ENCODE results near the gene UNCX. TPM values are rescaled to one million over a fixed set of nuclear protein-coding genes. Genes with fewer than 3 reads are reported as not detected.
"Not testable (repeated sequence)": the region's sequence is repeated elsewhere in the genome, so short reads cannot be mapped to it uniquely, and the experiment has no call there.

The UNCX gene
- total RNA-seq (2014; rRNA removed; shearing (Covaris generic)): not detected in 2 replicates
- not detected in 2 replicates for polyA plus RNA-seq (2014; cell fraction: nucleus; rRNA removed)

DNA sequence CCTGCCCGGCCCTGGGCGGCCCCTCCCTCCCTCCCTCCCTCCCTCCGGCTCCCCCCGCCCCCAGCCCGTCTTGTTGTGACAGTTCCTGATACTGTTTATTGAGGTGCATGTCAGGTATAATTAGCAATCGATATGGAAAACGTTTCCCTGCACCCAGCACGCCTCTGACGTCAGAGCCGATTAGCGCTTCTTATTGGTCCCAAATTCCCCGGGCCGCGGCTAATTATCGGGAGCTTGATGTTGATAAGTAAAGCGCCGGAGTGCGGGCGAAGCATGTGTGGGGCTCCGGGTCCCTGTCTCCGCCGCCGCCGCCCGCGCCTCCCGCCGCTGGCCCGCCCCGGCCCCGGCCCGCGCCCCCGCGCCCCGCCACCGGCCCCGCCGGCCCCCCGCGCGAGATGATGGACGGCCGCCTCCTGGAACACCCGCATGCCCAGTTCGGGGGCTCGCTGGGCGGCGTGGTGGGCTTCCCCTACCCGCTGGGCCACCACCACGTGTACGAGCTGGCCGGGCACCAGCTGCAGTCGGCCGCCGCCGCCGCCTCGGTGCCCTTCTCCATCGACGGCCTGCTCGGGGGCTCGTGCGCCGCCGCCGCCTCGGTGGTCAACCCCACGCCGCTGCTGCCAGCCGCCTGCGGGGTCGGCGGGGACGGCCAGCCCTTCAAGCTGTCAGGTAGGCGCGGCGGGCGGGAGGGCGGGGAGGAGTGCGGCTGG, at the start of gene UNCX:
Gene UNCX, plus strand, starts transcription at position 250 of the 710 bp plus-strand sequence. Its CDS starts 146 bp downstream, at position 396.
- no peak for DNase-seq (ENCODE audit: extremely low read depth, low read depth)

DNA sequence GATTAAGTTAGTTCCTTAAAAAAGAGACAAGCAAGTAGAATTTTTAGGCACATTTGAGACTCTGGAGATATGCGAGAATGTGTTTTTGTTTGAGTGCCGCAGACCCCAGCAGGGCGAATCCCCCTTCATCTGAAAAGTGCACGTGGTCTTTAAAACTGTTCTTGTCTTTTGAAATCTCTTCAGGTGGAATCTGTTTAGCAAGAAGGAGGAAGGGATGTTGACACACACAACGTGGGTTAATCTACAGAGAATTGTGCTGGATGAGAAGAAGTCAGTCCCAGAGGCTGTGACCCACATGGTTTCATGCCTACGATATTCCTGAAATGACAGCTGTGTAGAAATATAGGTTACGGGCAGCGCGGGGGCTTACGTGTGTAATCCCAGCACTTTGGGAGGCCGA, 45.5 kb upstream of the UNCX start:
- no peak for DNase-seq (ENCODE audit: extremely low read depth, low read depth)

DNA sequence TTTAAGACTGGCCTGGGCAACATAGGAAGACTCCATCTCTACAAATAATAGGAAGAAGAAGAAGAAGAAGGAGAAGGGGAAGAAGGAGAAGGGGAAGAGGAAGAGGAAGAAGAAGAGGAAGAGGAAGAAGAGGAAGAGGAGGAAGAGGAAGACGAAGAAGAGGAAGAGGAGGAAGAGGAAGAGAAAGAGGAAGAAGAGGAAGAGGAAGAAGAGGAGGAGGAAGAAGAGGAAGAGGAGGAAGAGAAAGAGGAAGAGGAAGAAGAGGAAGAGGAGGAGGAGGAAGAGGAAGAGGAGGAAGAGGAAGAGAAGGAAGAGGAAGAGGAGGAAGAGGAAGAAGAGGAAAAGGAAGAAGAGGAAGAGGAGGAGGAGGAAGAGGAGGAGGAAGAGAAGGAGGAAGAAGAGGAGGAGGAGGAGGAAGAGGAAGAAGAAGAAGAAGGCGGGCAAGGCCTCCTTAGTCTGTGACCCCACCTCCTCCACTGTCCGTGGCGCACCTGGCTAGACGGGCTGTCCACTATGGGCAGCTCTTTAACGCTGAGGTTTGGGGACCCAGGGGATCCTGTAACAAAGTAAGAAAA, 43.9 kb upstream of the UNCX start:
- DNase-seq (ENCODE audit: extremely low read depth, low read depth): no peak

DNA sequence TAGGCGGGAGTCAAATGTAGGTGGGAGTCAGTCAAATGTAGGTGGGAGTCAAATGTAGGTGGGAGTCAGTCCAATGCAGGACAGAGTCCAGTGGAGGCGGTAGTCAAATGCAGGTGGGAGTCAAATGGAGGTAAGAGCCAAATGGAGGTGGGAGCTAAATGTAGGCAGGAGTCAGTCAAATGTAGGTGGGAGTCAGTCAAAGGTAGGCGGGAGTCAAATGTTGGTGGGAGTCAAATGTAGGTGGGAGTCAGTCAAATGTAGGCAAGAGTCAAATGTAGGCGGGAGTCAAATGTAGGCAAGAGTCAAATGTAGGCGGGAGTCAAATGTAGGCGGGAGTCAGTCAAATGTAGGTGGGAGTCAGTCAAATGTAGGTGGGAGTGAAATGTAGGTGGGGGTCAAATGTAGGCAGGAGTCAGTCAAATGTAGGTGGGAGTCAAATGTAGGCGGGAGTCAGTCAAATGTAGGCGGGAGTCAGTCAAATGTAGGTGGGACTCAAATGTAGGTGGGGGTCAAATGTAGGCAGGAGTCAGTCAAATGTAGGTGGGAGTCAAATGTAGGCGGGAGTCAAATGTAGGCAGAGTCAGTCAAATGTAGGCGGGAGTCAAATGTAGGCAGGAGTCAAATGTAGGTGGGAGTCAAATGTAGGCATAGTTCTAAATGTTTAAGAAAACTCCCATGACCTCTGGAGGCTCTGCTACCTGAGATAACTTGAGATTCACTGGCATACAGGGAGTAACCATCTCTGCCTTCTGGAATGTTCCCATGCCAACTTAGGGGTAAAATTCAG, 42.5 kb upstream of the UNCX start:
- DNase-seq (ENCODE audit: extremely low read depth, low read depth): no peak

DNA sequence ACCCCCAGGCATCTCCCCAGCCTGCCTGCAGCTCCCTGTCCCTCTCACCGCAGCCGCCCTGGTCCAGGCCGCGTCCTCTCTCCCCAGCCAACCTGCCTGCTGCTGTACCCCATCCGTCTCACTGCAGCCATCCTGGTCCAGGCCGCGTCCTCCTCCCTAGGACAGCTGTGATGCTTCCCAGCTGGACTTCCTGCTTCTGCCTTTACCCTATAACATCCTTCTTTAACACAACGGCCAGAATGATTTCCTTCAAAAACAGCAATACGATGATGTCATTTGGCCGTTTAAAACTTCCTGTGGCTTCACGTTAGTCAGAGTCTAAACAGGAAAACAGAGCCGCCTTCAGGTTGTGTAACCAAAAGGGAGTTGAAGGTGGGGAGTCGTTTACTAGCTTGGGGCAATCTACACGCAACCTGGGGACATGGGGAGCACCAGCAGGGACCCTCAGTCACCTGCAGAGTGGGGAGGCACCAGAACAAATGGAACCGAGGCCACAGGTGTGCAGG, 40.4 kb upstream of the UNCX start:
- no peak for DNase-seq (ENCODE audit: extremely low read depth, low read depth)

DNA sequence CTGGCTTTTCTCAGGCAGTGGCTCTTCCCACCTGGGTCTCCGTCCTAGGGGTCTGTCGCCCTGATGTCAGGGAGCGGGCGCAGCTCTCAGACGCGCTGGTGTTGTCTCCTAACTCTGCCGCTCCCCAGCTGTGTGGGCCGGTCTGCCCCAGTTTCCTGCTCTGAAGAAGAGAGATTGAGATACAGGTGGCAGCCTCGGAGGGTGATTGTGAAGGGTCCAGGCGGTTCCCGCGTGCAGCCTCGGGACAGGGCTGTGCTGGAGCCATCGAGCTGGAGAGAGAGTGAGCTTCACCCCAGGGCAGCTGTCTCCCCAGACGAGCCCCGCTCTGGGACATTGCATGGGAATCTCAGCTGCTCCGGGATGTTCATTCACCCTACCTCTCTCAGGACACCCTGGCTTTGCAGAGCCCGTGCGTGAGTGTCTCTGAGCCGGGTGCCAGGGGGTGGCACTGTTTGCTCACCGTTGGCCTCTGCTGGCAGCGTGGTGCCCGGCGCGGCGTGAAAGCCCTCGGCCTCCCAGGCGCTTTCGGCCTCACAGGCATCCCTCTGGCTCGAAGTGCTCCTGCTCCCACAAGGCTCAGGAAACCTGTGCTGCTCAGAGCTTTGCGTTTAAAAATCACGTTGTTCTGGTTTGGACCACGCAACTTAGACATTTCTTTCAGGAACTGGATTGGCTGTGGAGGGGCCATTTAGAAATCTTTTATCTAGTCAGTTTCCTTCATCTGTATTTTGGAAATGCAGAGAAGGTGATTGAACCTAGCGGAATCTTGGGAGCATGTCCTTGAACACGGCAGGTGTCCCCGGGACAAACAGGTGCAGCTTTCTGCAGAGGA, 38.9 kb upstream of the UNCX start:
- peak; percentile 64 for DNase-seq (ENCODE audit: extremely low read depth, low read depth)

DNA sequence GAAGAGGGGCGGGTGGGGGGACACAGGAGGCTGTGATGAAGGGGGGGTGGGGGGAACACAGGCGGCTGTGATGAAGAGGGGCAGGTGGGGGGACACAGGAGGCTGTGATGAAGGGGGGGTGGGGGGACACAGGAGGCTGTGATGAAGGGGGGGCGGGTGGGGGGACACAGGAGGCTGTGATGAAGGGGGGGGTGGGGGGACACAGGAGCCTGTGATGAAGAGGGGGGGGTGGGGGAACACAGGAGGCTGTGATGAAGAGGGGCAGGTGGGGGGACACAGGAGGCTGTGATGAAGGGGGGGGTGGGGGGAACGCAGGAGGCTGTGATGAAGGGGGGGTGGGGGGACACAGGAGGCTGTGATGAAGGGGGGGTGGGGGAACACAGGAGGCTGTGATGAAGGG, 36.2 kb upstream of the UNCX start:
- not testable (repeated sequence) for DNase-seq (ENCODE audit: extremely low read depth, low read depth)

DNA sequence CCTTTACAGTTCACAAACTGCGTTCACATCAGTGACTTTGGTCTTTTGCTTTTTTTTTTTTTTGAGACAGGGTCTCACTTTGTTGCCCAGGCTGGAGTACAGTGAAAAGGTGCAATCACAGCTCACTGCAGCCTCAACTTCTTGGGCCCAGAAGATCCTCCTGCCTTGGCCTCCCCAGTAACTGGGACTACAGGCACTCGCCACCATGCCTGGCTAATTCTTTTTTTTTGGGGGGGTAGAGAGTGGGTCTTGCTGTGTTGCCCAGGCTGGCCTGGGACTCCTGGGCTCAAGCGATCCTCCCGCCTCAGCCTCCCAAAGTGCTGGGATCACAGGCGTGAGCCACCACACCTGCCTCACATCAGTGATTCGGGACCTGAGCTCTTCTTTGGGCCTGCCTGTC, 35.7 kb upstream of the UNCX start:
- DNase-seq (ENCODE audit: extremely low read depth, low read depth): no peak

DNA sequence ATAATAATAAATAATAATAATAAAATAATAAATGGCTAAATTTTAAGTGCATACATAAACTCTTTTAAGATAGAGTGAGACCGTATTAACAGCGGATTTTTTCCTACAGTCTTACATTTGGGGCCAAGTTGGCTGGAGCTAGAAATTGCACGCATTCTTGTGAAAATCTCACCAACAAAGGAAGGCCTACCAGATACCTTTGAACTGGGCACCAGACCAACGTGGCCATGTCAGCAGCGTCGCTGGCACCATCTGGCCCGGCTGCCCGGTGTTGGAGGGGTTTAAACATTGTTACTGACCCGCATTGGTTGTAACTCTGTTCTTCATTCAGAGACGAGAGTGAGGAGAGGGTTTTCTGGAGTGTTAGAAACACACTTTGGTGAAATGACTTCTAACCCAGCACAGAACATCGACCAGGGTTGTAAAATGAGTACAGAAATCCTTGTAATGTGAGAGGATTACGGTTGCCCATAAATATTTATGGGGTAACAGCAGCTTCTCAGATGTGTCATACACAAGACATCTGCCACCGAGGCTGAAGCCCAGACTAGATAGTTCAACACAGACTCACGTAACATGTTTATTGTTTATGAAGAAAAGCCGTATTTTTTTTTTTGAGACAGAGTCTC, 34.6 kb upstream of the UNCX start:
- no peak for DNase-seq (ENCODE audit: extremely low read depth, low read depth)

DNA sequence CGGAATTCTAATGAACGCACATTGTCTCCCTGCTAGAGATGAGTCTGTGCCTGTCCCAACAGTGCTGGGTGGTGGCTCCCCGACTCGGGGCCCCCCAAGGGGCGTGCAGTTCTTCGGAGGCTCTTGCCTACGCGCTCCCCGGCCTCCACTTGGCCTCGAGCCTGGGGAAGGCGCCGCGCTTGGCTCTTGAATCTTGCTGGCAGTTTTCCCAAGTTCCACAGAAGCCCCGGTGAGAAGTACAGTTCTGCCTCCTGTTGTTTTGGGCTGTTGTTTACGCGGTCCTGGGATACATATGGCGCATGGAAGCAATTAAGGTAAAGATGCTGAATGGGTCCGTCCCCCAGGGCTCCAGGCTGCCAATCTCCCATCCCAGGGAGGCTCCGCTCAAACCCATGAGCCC, 32.6 kb upstream of the UNCX start:
- DNase-seq (ENCODE audit: extremely low read depth, low read depth): no peak

DNA sequence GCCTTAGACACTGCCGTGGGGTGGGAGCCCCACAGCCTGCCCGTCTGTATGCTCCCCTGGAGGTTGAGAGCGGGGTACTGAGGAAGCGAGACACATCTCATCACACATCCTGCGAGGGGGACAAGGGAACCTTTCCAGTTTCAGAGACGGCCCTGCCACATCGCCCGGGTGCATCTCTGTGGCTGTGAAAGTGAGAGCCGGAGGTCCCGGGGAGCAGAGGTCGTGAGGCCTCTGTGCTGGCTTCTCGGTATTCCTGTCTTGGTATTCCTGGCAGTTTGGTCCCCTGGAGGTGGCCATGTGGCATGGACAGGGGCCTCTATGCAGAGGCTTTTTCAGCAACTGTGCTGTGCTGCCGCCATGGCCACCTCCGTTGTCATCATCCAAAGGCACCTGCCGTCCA, 30.8 kb upstream of the UNCX start:
- no peak for DNase-seq (ENCODE audit: extremely low read depth, low read depth)

DNA sequence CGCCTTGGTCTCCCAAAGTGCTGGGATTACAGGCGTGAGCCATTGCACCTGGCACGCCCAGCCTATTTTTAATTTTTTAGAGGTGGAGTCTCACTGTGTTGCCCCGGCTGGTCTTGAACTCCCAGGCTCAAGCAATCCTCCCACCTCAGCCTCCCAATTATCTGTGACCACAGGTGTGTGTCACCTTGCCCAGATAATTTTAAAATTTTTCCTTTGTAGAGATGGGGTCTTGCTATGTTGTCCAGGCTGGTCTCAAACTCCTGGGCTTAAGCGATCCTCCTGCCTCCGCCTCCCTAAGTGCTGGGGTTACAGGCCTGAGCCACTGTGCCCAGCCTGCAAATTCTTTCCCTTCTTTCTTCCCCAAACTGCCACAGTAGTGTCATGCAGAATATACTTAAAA, 29.8 kb upstream of the UNCX start:
- DNase-seq (ENCODE audit: extremely low read depth, low read depth): not testable (repeated sequence)

DNA sequence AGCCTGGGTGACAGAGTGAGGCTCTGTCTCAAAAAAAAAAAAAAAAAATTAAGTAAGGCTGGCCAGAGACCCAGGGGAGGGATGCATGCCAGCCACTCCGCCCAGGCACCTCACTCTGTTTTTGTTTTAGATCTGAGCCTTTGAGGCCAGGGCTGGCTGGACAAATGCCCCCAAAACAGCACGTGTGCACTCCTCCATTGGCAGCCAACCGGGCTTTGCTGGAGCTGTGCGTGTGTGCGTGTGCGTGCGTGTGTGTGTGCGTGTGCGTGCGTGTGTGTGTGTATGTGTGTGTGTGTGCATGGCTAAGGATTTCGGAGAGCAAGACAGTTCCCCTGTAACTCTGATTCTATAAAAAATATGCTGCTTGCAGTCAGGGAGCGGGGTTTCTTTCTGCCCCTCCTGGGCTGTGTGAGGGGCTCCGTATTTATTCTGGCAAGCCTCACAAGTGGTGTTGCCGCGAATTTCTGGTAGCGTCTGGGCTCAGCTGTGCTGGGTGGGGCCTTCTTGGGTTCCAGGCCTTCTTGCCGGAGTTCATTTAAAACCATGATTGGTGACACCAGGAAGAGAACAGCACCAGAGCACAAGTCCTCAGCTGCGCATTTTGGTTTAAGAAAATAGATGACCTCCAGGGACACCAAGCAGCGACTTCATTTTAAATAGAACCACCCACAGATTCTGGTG, 28.1 kb upstream of the UNCX start:
- DNase-seq (ENCODE audit: extremely low read depth, low read depth): no peak

DNA sequence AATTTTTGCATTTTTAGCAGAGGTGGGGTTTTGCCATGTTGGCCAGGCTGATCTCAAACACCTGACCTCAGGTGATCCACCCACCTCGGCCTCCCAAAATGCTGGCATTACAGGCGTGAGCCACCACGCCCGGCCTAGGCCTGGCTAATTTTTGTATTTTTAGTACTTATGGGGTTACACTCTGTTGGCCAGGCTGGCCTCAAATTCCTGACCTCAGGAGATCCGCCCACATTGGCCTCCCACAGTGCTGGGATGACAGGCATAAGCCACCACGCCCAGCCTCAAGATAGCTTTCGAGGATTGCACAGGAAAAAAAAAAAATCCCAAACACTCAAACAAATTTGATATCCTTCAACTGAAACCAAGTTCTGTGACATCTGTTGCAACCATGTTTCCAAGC, 26.9 kb upstream of the UNCX start:
- not testable (repeated sequence) for DNase-seq (ENCODE audit: extremely low read depth, low read depth)

DNA sequence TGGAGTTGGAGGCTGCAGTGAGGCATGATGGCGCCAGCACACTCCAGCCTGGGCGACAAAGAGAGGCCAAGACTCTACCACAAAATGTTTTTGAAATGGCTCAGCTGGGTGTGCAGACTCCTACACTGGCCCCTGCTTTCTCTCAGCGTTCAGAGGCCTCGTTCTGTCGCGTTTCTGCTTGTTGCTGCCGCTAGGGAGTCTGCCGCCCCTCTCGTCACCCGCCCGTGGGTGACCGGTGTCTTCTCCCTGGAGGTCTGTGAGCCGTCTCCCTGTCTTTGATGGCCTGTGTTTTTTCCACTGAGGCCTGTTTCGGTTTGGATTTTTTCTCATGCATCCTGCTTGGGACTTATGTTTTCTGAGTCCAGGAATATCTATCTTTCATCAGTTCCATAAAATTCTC, 23.6 kb upstream of the UNCX start:
- no peak for DNase-seq (ENCODE audit: extremely low read depth, low read depth)

DNA sequence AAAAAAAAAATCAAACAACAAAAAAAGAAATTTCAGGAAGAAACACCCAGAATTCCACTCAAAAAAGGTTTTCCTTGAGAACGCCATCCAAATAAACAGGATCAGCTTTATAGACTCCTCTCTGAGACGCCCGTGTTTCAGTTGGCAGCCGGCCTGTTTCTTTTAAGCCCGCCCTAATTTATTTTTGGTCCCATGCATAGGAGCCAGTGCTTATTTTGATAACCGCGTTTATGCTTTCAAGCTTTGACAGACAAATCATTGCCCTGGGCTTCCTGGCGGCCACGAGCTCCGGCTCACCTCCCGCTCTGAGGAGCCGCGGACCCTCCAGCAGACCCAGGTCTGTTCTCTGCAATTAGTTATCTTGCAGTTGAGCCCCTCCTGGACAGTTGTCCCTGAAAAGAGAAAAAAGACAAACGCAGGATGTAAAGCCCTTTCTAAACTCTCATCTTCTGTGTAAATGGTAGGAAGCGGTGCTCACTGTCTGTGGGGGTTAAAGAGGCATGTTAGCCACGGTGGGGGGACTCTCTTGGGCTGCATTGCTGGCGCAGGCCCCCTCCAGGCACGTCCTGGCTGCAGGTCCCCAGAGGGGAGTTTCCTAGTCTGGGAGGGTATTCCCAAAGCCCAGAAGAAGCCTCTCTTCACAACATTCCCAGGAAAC, 22.2 kb upstream of the UNCX start:
- no peak for DNase-seq (ENCODE audit: extremely low read depth, low read depth)

DNA sequence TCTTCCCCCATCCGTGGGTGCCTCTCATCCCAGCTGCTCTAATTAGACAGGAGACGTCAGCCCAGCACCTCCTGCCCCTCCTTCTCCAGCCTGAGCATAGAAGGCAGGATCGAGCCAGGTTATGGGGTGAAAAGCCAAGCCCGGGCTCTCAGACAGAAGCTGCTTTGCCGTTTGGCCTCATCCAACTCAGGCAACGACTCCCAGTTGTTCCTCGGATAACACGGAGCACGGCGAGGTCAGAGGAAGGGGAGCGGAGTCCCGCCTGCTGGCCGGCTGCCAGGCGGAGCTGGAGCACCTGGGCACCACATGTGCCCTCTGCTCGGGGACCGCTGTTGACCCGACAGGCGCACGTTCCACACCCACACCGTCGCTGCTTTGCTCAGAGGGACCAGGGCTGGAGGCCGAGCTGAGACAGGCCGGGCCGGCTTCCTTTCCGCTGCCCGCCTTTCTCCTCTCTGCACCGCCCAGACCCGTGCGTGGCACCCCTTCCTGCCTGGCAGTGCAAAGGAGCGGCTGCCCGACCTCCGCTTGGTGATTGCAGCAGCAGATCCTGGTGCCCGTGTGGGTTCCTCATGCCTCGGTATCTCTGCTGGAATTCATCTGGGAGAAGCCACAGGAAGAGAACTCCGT, 21.6 kb upstream of the UNCX start:
- DNase-seq (ENCODE audit: extremely low read depth, low read depth): no peak

DNA sequence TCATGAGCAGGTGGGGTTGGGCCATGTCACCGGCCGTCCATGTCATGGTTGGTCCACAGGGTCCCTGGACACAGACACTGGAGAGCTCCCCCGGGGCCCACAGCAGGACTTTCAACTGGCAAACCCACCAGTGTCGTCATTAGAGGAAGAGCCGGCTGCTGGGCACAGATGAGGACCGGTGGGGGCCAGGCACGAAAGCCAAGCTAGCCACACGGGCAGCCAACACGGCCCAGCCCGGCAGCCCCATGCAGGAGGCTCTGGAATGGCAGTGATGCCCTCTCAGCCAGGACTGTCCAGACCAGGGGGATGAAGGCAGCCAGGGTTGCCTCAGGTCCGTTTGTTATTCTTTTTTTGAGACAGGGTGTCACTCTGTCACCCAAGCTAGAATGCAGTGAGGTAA, 21.1 kb upstream of the UNCX start:
- no peak for DNase-seq (ENCODE audit: extremely low read depth, low read depth)

DNA sequence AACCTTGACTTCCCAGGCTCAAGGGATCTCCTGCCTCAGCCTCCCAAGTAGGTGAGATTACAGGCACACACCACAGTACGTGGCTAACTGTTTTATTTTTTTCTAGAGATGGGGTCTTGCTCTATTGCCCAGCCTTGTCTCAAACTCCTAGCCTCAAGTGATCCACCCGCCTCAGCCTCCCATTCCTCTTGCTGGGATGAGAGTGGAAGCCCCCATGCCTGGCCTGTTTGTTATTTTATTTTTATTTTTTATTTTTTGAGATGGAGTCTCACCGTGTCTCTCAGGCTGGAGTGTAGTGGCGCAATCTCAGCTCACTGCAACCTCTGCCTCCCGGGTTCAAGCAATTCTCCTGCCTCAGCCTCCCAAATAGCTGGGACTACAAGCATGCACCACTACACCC, 20.6 kb upstream of the UNCX start:
- not testable (repeated sequence) for DNase-seq (ENCODE audit: extremely low read depth, low read depth)

All from NCI-H460 (cell line).